Measurements from ENCODE around the gene ERP29.
"Not testable (repeated sequence)": the region's sequence is repeated elsewhere in the genome, so short reads cannot be mapped to it uniquely, and the experiment has no call there.

The ERP29 gene

GRCh38 chr12:112012775-112013600 is at the start of gene ERP29, which contains the start of gene TMEM116:
TSS of gene ERP29 (plus strand) at chr12:112013426. CDS start at chr12:112013466, 40 bp downstream.
TSS of gene TMEM116 (minus strand) at chr12:112013165. CDS start at chr12:112005270, 7,895 bp downstream.
- DNase-seq = peak; percentile 99

GRCh38 chr12:111964935-111965334 is 48.3 kb upstream of the ERP29 start:
- no peak for DNase-seq

- DNase-seq = peak; percentile 37
These were observed 41.4 kb upstream of the ERP29 start for GRCh38 chr12:111971800-111972199.

GRCh38 chr12:111975161-111975931 is 37.9 kb upstream of the ERP29 start:
- no peak for DNase-seq

GRCh38 chr12:111976291-111976690 is 36.9 kb upstream of the ERP29 start:
- DNase-seq = no peak

GRCh38 chr12:111976860-111977259 is 36.4 kb upstream of the ERP29 start:
- no peak for DNase-seq

- no peak for DNase-seq
These were observed 34.7 kb upstream of the ERP29 start for GRCh38 chr12:111978545-111978944.

GRCh38 chr12:111980598-111980997 is 32.6 kb upstream of the ERP29 start:
- DNase-seq = no peak

- no peak for DNase-seq
These were observed 31.2 kb upstream of the ERP29 start for GRCh38 chr12:111981987-111982386.

- no peak for DNase-seq
These were observed 28.4 kb upstream of the ERP29 start for GRCh38 chr12:111984820-111985219.

- DNase-seq = no peak
These were observed 21.7 kb upstream of the ERP29 start for GRCh38 chr12:111991535-111991934.

- DNase-seq = no peak
These were observed 21.3 kb upstream of the ERP29 start for GRCh38 chr12:111991946-111992345.

GRCh38 chr12:111992464-111992863 is 20.8 kb upstream of the ERP29 start:
- no peak for DNase-seq

GRCh38 chr12:111993292-111994150 is 19.7 kb upstream of the ERP29 start:
- peak; percentile 52 for DNase-seq

- peak; percentile 72 for DNase-seq
These were observed 18.8 kb upstream of the ERP29 start for GRCh38 chr12:111994211-111995111.

GRCh38 chr12:111995782-111996480 is 17.3 kb upstream of the ERP29 start:
- no peak for DNase-seq

GRCh38 chr12:111997300-111997699 is 15.9 kb upstream of the ERP29 start:
- DNase-seq = no peak

- DNase-seq = no peak
These were observed 15.2 kb upstream of the ERP29 start for GRCh38 chr12:111998015-111998414.

GRCh38 chr12:111999129-111999528 is 14.1 kb upstream of the ERP29 start:
- DNase-seq = not testable (repeated sequence)

GRCh38 chr12:112000820-112001219 is 12.4 kb upstream of the ERP29 start:
- no peak for DNase-seq

- DNase-seq = no peak
These were observed 11.7 kb upstream of the ERP29 start for GRCh38 chr12:112001576-112001975.

All from CD4-positive, alpha-beta T cell treated with Interleukin-4 for 4 hours (primary cell).